Transverse colon (tissue), 4 donors: Measurements from ENCODE around the gene SUN1.

Experiments
- CTCF ChIP-seq, 5 experiments: fragments of 200-600 bp in 3 of 5; fragments of 450-650 bp in 2 of 5; sonication (generic) in 3 of 5; IDR thresholded peaks; 1 replicate in 2 of 5; 2 replicates in 3 of 5; pipeline ENCODE4 v1.5.1; 2016 to 2017; ENCODE audit warnings: antibody characterized with exemption in 5 of 5, inconsistent platforms in 3 of 5, mild to moderate bottlenecking in 2 of 5, moderate library complexity in 1 of 5
- POLR2A ChIP-seq: fragments of 450-650 bp; IDR thresholded peaks from one replicate; pipeline ENCODE4 v1.6.1; 2016; ENCODE audit warnings: antibody characterized with exemption, mild to moderate bottlenecking, moderate library complexity
- POLR2AphosphoS5 ChIP-seq, 3 donors: sonication (generic); formaldehyde crosslinking; IDR thresholded peaks; one replicate each; pipeline ENCODE4 v1.6.1; 2016; ENCODE audit warnings: antibody characterized with exemption in 3 of 3

- TF ChIP-seq CTCF (IDR thresholded peaks at IDR 0.05) (no peak), POLR2A (no peak), POLR2AphosphoS5 (IDR thresholded peaks at IDR 0.05) (no peak)
Observed at GRCh38 chr7:897771-898376, 65.6 kb downstream of the SUN1 start.
